Esophagus squamous epithelium (tissue), 5 donors: ENCODE data around the gene IPMK. TPM values are rescaled to one million over a fixed set of nuclear protein-coding genes. Genes with fewer than 3 reads are reported as not detected.
"Not testable (repeated sequence)": the region's sequence is repeated elsewhere in the genome, so short reads cannot be mapped to it uniquely, and the experiment has no call there.

ENCODE experiments used
- DNase-seq: peaks from one replicate; lab custom pipeline; 2025; lab: John Stamatoyannopoulos, UW
- H3K27ac ChIP-seq, 4 donors: fragments of 200-600 bp; sonication (generic); one replicate each; pipeline ENCODE4 v1.5.1; 2016 to 2019; ENCODE audit warnings: mild to moderate bottlenecking in 1 of 4
- H3K27me3 ChIP-seq, 4 donors: fragments of 200-600 bp; sonication (generic); 1 replicate in 3 of 4; 2 replicates in 1 of 4; pipeline versions ENCODE4 v1.5.1 to v1.6.0; 2017 to 2021; ENCODE audit warnings: antibody characterized with exemption in 1 of 4
- H3K36me3 ChIP-seq, 3 donors: fragments of 200-600 bp; sonication (generic); one replicate each; pipeline ENCODE4 v1.5.1; 2016 to 2019
- H3K4me1 ChIP-seq, 3 donors: fragments of 200-600 bp; sonication (generic); one replicate each; pipeline ENCODE4 v1.5.1; 2017 to 2019
- H3K4me3 ChIP-seq, 4 donors: fragments of 200-600 bp; sonication (generic); 1 replicate in 3 of 4; 2 replicates in 1 of 4; pipeline ENCODE4 v1.5.1; 2016 to 2019; ENCODE audit warnings: mild to moderate bottlenecking in 2 of 4, moderate library complexity in 1 of 4
- H3K9me3 ChIP-seq, 3 donors: fragments of 200-600 bp; sonication (generic); one replicate each; pipeline ENCODE4 v1.5.1; 2016 to 2019
- POLR2A ChIP-seq, 4 donors: fragments of 450-650 bp; IDR thresholded peaks; one replicate each; pipeline ENCODE4 v1.6.1; 2017; ENCODE audit warnings: antibody characterized with exemption in 4 of 4, mild to moderate bottlenecking in 4 of 4, moderate library complexity in 3 of 4
- WGBS, 2 donors: methylation state at CpG; one replicate each; pipeline ENCODE4 v1.1.5; 2018; 5-methylcytosine and 5-hydroxymethylcytosine counted together
- intact Hi-C: fragments of 100-400 bp; cut with DNase I; formaldehyde crosslinking; loops from one replicate; pipeline ENCODE4 v1.15.0; 2022
- total RNA-seq, 4 donors: library from RNA; depleted of rRNA; stranded (reverse); fragments of >200 nt; gene quantifications; one replicate each; pipeline ENCODE4 v1.1.0, GENCODE V29; 2016
- TF ChIP-seq, protein P1 (sequence below), 6 experiments: fragments of 450-650 bp in 4 of 6; fragments of 200-600 bp in 2 of 6; sonication (generic) in 2 of 6; IDR thresholded peaks; one replicate each; pipeline ENCODE4 v1.5.1; 2016 to 2019; ENCODE audit warnings: antibody characterized with exemption in 6 of 6, mild to moderate bottlenecking in 4 of 6, moderate library complexity in 4 of 6
- donor health status: DM: yes; HTN: yes; CAD: no.

The IPMK gene
- total RNA-seq, 4 donors from 2014 or later, result 5.8 to 12.6 (median 8.8) TPM

GRCh38 chr10:58265249-58265648 lies 2.4 kb downstream of the IPMK start:
- H3K4me3 ChIP-seq, result peak overlapping the region in 3 of 4 donors; percentile 90 to 95 (median 93)
- WGBS, 2 donors, result 29 to 42% methylated on average over 1 of the region's 1 CpG
- H3K27me3 ChIP-seq, result no peaks in the 10 kb centered on the region
- TF ChIP-seq, protein P1, sequence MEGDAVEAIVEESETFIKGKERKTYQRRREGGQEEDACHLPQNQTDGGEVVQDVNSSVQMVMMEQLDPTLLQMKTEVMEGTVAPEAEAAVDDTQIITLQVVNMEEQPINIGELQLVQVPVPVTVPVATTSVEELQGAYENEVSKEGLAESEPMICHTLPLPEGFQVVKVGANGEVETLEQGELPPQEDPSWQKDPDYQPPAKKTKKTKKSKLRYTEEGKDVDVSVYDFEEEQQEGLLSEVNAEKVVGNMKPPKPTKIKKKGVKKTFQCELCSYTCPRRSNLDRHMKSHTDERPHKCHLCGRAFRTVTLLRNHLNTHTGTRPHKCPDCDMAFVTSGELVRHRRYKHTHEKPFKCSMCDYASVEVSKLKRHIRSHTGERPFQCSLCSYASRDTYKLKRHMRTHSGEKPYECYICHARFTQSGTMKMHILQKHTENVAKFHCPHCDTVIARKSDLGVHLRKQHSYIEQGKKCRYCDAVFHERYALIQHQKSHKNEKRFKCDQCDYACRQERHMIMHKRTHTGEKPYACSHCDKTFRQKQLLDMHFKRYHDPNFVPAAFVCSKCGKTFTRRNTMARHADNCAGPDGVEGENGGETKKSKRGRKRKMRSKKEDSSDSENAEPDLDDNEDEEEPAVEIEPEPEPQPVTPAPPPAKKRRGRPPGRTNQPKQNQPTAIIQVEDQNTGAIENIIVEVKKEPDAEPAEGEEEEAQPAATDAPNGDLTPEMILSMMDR (IDR thresholded peaks at IDR 0.05), result no peak
- peaks cover 8 to 52% (median 10%) of the 10 kb centered on the region in 3 donors for H3K4me1 ChIP-seq
- H3K9me3 ChIP-seq, result no peaks in the 10 kb centered on the region
- DNase-seq, result no peak
- H3K27ac ChIP-seq, result peak overlapping the region; percentile 17 to 99 (median 99)
- H3K36me3 ChIP-seq, result no peaks in the 10 kb centered on the region
- intact Hi-C loops, result no loop called here

DNA sequence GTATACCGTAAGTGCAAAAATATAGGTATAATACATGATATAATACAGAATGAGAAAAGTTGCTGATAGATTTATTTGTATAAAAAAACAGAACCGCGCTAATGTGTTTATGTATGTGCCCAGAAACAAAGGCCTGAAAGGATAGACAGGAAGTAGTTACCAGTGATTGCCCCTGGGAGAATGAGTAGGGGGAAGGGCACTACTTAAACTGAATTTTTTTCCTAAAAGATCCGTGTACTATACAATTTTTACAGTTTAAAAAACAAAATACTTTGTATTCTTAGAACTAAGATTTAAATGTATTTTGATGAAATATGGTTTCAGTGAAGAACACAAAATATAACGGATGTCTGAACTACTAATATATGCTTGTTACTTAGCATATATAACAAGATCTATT lies 2.9 kb downstream of the IPMK start:
- peaks cover 6 to 47% (median 8%) of the 10 kb centered on the region in 3 donors for H3K4me1 ChIP-seq
- intact Hi-C loops, result no loop called here
- no peak for DNase-seq
- no peaks in the 10 kb centered on the region for H3K9me3 ChIP-seq
- no peaks in the 10 kb centered on the region for H3K27me3 ChIP-seq
- no peaks in the 10 kb centered on the region for H3K36me3 ChIP-seq
- H3K27ac ChIP-seq, result peak overlapping the region in 1 of 4 donors; percentile 99
- TF ChIP-seq, protein P1 (IDR thresholded peaks at IDR 0.05), result no peak
- TF ChIP-seq POLR2A (IDR thresholded peaks at IDR 0.05), result no peak
- 51 to 68% methylated on average over 5 of the region's 5 CpGs for WGBS, 2 donors
- peak overlapping the region in 2 of 4 donors; percentile 90 to 95 for H3K4me3 ChIP-seq

DNA sequence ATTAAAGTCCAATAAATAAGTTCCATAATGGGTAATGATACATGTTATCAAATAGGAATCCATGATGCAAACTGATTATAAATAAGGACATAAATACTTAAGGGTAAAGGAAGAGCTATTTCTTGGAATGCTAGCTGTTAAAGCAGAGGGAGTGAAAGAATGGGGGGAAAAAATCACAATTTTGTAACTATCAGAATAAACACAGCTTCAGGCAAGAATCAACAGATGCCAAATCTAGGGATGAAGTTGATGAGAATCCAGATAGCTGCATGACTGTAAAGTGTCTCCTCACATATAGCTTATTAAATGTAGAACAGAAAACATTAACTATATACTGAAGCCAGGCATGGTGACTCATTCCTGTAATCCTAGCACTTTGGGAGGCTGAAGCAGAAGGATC lies 4.9 kb downstream of the IPMK start:
- DNase-seq, result no peak
- intact Hi-C loops, result no loop called here
- TF ChIP-seq, protein P1 (IDR thresholded peaks at IDR 0.05), result no peak
- no peak for TF ChIP-seq POLR2A (IDR thresholded peaks at IDR 0.05)
- Histone ChIP-seq H3K4me1 (peaks cover 6 to 39% (median 8%) of the 10 kb centered on the region in 3 donors), H3K27me3 (no peaks in the 10 kb centered on the region), H3K36me3 (peaks cover 0 to 2% (median 0%) of the 10 kb centered on the region in 3 donors), H3K9me3 (no peaks in the 10 kb centered on the region), H3K4me3 (no peak overlapping the region), H3K27ac (no peak overlapping the region)

DNA sequence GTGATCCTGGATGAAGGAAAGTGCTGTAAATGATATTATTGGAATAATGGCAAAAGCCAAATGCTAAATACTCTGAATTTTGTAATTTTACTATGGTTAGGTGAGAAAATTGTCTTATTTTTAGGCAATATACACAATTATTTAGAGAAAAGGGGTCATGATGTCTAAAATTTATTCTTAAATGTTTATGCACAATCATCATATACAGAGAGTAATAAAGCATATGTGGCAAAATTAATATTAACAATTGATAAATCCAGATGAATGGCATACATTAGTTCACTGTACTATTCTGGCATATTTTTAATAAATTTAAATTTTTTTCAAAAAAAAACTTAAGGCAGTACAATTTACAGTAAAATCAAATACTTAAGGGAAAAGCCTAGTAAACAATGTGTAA lies 7.4 kb downstream of the IPMK start:
- no peaks in the 10 kb centered on the region for H3K9me3 ChIP-seq
- H3K27me3 ChIP-seq, result no peaks in the 10 kb centered on the region
- no peak for TF ChIP-seq POLR2A (IDR thresholded peaks at IDR 0.05)
- TF ChIP-seq, protein P1 (IDR thresholded peaks at IDR 0.05), result no peak
- peaks cover 0 to 42% (median 6%) of the 10 kb centered on the region in 3 donors for H3K4me1 ChIP-seq
- DNase-seq, result no peak
- H3K4me3 ChIP-seq, result no peak overlapping the region
- H3K36me3 ChIP-seq, result peaks cover 0 to 3% (median 0%) of the 10 kb centered on the region in 3 donors
- intact Hi-C loops, result no loop called here
- H3K27ac ChIP-seq, result no peak overlapping the region

- peaks cover 0 to 3% (median 0%) of the 10 kb centered on the region in 3 donors for H3K36me3 ChIP-seq
- 91 to 92% methylated on average over 4 of the region's 4 CpGs for WGBS, 2 donors
- TF ChIP-seq POLR2A (IDR thresholded peaks at IDR 0.05), result no peak
- TF ChIP-seq, protein P1 (IDR thresholded peaks at IDR 0.05), result peak in 1 of 6 experiments; percentile 16
Observed at GRCh38 chr10:58258977-58259692, 8.6 kb downstream of the IPMK start.

DNA sequence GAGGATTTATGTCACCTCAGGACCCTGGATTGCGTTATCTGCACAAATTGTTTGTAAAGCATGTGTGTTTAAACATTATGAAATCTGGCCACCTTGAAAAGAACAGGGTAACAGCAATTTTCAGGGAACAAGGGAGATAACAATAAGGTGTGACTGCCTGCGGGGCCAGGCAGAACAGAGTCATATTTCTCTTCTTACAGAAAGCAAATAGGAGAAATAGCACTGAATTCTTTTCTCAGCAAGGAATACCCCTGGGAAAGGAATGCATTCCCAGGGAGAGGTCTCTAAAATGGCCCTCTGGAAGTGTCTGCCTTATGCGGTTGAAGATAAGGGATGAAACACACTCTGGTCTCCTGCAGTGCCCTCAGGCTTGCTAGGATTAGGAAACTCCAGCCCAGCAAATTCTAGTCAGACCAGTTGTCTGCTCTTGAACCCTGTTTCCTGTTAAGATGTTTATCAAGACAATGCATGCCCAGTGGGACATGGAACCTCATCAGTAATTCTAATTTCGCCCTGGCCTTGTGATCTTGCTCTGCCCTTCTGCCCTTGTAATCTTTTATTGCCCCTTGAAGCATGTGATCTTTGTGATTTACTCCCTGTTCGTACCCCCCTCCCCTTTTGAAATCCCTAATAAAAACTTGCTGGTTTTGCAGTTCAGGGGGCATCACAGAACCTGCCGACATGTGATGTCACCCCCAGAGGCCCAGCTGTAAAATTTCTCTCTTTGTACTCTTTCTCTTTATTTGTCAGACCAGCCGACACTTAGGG lies 11.5 kb downstream of the IPMK start:
- H3K9me3 ChIP-seq, H3K4me3 ChIP-seq, H3K27me3 ChIP-seq, H3K36me3 ChIP-seq, intact Hi-C loops, H3K27ac ChIP-seq, DNase-seq: not testable (repeated sequence)
- peaks cover 0 to 35% (median 0%) of the 10 kb centered on the region in 3 donors for H3K4me1 ChIP-seq
- WGBS, 2 donors, result 75 to 94% methylated on average over 6 to 7 of the region's 7 CpGs

More at GRCh38 chr10:58258977-58259692, 8.6 kb downstream of the IPMK start:
- H3K27ac ChIP-seq, result no peak overlapping the region
- intact Hi-C loops, result no loop called here
- peaks cover 0 to 38% (median 0%) of the 10 kb centered on the region in 3 donors for H3K4me1 ChIP-seq
- no peak overlapping the region for H3K4me3 ChIP-seq
- no peak for DNase-seq
- no peaks in the 10 kb centered on the region for H3K9me3 ChIP-seq
- H3K27me3 ChIP-seq, result no peaks in the 10 kb centered on the region
